Jurkat, Clone E6-1 (cell line): ENCODE results near the gene ELOA.
"Not testable (repeated sequence)": the region's sequence is repeated elsewhere in the genome, so short reads cannot be mapped to it uniquely, and the experiment has no call there.

Experiments used
- DNase-seq: peaks from one replicate; pipeline ENCODE4 v3.0.0-alpha.2; 2011; ENCODE audit warnings: low read depth, low spot score
- H3K4me3 ChIP-seq: 2 replicates; pipeline ENCODE4 v1.5.1; 2011; ENCODE audit warnings: mild to moderate bottlenecking, low read length, control low read depth, moderate library complexity

The ELOA gene

GRCh38 chr1:23732363-23733224 lies 10.7 kb upstream of the ELOA start:
- no peak overlapping the region for H3K4me3 ChIP-seq
- no peak for DNase-seq

GRCh38 chr1:23733281-23733680 lies 10.0 kb upstream of the ELOA start:
- not testable (repeated sequence) for DNase-seq

GRCh38 chr1:23736437-23737134 lies 6.7 kb upstream of the ELOA start:
- no peak for DNase-seq

More at GRCh38 chr1:23733281-23733680, 10.0 kb upstream of the ELOA start:
- not testable (repeated sequence) for H3K4me3 ChIP-seq

GRCh38 chr1:23741609-23742008 lies 1.7 kb upstream of the ELOA start:
- H3K4me3 ChIP-seq, result no peak overlapping the region
- DNase-seq, result no peak

More at GRCh38 chr1:23736437-23737134, 6.7 kb upstream of the ELOA start:
- H3K4me3 ChIP-seq, result no peak overlapping the region

DNA sequence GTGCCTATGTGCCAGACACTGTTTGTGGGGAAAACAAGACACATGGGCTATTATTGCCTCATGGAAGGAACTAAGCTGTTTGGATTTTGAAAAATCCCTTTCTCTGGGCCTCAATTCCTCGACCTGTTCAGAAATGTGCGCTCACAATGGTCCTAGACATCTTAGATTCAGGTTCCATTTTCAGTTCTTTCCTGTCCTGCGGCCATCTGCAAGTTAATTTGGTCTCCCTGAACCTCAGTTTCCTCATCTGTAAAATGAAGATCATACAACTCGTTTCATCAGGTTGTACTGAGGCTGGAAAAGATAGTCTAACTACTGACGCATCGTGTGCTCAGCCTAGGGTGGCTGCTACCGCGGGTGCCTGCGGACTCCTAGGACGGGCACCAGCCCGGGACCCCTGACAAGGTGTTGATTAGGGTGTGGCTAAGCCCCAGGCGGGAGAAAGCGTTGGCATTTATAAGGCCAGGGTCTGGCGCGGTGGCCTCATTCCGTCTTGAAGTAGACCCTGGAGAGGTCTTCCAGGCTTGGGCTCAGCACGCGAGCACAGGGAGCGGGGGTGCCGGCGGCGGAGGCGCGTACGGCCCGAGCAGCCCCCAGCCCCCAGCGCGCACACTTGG lies 493 bp upstream of the ELOA start:
- no peak for DNase-seq
- H3K4me3 ChIP-seq, result peak overlapping the region; percentile 79

- DNase-seq, result peak; percentile 71
- H3K4me3 ChIP-seq, result no peak overlapping the region
Observed at GRCh38 chr1:23745515-23745914, 2.2 kb downstream of the ELOA start.

DNA sequence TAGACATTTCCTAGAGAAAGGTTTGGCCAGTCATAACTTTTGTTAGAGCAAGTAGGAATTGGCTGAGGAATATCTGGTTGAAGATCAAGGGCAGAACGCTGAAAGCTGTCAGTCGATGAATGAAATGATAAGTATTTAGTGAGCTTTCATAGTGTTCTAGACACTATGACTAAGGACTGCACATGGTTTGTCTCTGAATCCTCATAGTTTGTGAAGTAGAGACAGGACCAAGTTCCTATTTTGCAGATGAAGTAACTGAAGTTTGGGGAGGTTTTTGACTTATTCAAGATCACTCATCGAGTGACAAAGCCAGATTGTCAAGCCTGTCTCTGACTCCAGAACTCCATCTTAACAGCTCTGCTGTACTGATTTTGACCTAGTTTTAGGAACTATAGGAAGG lies 4.7 kb downstream of the ELOA start:
- H3K4me3 ChIP-seq, result no peak overlapping the region
- DNase-seq, result no peak

DNA sequence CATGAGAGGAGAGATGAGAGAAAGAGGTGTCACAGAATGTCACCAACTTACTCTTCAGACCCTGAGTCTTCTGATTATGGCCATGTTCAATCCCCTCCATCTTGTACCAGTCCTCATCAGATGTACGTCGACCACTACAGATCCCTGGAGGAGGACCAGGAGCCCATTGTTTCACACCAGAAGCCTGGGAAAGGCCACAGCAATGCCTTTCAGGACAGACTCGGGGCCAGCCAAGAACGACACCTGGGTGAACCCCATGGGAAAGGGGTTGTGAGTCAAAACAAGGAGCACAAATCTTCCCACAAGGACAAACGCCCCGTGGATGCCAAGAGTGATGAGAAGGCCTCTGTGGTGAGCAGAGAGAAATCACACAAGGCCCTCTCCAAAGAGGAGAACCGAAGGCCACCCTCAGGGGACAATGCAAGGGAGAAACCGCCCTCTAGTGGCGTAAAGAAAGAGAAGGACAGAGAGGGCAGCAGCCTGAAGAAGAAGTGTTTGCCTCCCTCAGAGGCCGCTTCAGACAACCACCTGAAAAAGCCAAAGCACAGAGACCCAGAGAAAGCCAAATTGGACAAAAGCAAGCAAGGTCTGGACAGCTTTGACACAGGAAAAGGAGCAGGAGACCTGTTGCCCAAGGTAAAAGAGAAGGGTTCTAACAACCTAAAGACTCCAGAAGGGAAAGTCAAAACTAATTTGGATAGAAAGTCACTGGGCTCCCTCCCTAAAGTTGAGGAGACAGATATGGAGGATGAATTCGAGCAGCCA lies 8.0 kb downstream of the ELOA start:
- peak; percentile 45 for DNase-seq
- H3K4me3 ChIP-seq, result no peak overlapping the region

GRCh38 chr1:23751815-23752200 lies 8.5 kb downstream of the ELOA start:
- no peak overlapping the region for H3K4me3 ChIP-seq
- no peak for DNase-seq

- no peak for DNase-seq
- H3K4me3 ChIP-seq, result no peak overlapping the region
Observed at GRCh38 chr1:23752909-23753308, 9.6 kb downstream of the ELOA start.

DNA sequence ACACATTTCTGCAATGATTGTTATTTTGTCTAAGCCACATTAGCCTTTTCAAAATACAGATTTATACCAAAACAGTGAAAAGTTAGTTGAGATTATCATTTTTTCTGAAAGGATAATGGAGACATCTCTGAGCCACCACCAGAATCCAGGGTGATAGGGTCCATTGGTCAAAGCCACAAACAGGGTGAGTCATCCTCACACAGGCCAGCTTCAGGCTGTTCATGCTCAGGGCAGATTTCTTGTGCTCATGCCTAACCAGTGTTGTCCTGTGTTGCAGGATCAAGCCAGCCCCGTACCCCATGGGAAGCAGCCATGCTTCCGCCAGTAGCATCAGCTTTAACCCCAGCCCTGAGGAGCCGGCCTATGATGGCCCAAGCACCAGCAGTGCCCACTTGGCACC lies 13.4 kb downstream of the ELOA start:
- H3K4me3 ChIP-seq, result no peak overlapping the region
- no peak for DNase-seq

GRCh38 chr1:23757812-23758211 lies 14.5 kb downstream of the ELOA start:
- H3K4me3 ChIP-seq, result no peak overlapping the region
- no peak for DNase-seq

DNA sequence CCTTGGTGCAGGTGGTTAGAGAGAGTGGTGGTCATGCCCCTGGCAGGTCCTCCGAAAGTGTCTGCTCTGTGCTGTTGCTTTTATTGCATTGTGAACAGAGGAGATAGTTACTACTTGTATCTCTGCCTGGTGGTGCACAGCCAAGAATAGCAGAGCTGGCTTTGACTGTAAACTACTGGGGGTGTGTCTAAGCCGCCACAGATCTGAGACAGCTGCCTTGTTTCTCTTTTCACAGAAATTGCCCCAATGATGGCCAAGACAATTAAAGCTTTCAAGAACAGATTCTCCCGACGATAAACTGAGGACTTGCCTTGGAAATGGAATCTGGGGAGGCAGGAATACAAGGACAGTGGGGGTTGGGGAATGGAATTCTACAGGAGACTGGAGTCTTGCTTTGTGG lies 16.0 kb downstream of the ELOA start:
- H3K4me3 ChIP-seq, result no peak overlapping the region
- no peak for DNase-seq

DNA sequence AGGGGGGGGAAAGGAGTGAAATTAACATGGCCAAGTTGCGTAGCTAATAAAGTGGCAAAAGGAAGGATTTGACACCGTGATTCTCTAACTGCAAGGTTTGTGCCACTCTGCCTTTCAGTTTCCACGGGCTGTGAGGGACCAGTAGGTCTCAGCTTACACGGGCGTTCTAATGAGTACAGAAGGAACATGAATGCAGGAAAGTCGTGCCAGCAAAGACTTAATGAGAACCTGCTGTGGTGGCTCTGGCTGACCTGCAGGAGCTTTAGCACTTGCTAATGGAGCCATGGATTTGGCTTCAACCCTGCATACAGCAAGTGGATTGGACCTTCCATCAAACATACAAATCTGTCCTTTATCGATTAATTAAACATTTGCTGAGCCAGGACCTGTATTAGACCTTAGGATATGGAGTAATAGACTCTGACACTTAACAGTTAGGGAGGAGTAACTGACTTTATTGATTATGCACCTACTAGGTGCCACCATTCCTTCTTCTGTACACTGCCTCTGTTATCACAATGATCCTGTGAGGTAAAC lies 19.8 kb downstream of the ELOA start:
- no peak overlapping the region for H3K4me3 ChIP-seq
- no peak for DNase-seq

- no peak for DNase-seq
- no peak overlapping the region for H3K4me3 ChIP-seq
Observed at GRCh38 chr1:23768733-23769132, 25.5 kb downstream of the ELOA start.

GRCh38 chr1:23772049-23772853 lies 29.0 kb downstream of the ELOA start:
- DNase-seq, result peak; percentile 76
- H3K4me3 ChIP-seq, result no peak overlapping the region

- no peak for DNase-seq
- H3K4me3 ChIP-seq, result no peak overlapping the region
Observed at GRCh38 chr1:23772854-23773242, 29.6 kb downstream of the ELOA start.

- no peak for DNase-seq
- no peak overlapping the region for H3K4me3 ChIP-seq
Observed at GRCh38 chr1:23774174-23774880, 31.1 kb downstream of the ELOA start.
